Colonic mucosa (tissue), 4 donors: ENCODE data around the gene ANKRD33B. TPM values are rescaled to one million over a fixed set of nuclear protein-coding genes. Genes with fewer than 3 reads are reported as not detected.

Experiments used
- DNase-seq: peaks from one replicate; pipeline ENCODE4 v3.0.0-alpha.2; 2020
- H3K27ac ChIP-seq: fragments of 200-600 bp; one replicate; pipeline ENCODE4 v1.8.0; 2021
- H3K27me3 ChIP-seq: fragments of 200-600 bp; one replicate; pipeline ENCODE4 v1.8.0; 2021
- H3K36me3 ChIP-seq: fragments of 200-600 bp; one replicate; pipeline ENCODE4 v1.8.0; 2021
- H3K4me1 ChIP-seq: fragments of 200-600 bp; one replicate; pipeline ENCODE4 v1.8.0; 2021; ENCODE audit warnings: mild to moderate bottlenecking
- H3K4me3 ChIP-seq: fragments of 200-600 bp; one replicate; pipeline ENCODE4 v1.8.0; 2021
- H3K9ac ChIP-seq, 2 donors: one replicate each; pipeline ENCODE4 v1.7.0; 2013; ENCODE audit warnings: control low read depth in 2 of 2, low read depth in 2 of 2, low read length in 2 of 2
- H3K9me3 ChIP-seq: fragments of 200-600 bp; one replicate; pipeline ENCODE4 v1.8.0; 2021
- CTCF ChIP-seq: fragments of 200-600 bp; IDR thresholded peaks from one replicate; pipeline ENCODE4 v1.8.0; 2022; ENCODE audit warnings: antibody characterized with exemption, mild to moderate bottlenecking
- intact Hi-C: fragments of 100-400 bp; cut with DNase I; formaldehyde crosslinking; loops from one replicate; pipeline ENCODE4 v1.14.1; 2022
- total RNA-seq, 2 donors: library from RNA; stranded (reverse); fragmentation: NEBNext Ultra II Directional in 1 of 2; extraction: Animal tissue kit (Norgen Biotek cat#: 25700) in 1 of 2; gene quantifications; one replicate each; pipeline ENCODE4 v1.2.1, GENCODE V29; 2021
- donor health status: healthy.
- donor health status: DM: no; HTN: no; CAD: no.
- donor health status: DM: no; HTN: no; CAD: no.

ANKRD33B gene
- total RNA-seq, 2 donors from 2014 or later: 0.47 to 0.66 TPM

- TF ChIP-seq CTCF: no peak
- Histone ChIP-seq H3K9ac (no peak overlapping the region), H3K4me3 (no peak overlapping the region), H3K9me3 (no peaks in the 10 kb centered on the region), H3K27ac (no peak overlapping the region), H3K27me3 (no peaks in the 10 kb centered on the region), H3K36me3 (no peaks in the 10 kb centered on the region), H3K4me1 (no peaks in the 10 kb centered on the region)
- no peak for DNase-seq
- intact Hi-C loops: no loop called here
Observed at GRCh38 chr5:10644192-10644591, 80.3 kb downstream of the ANKRD33B start.

- intact Hi-C loops: no loop called here
- no peaks in the 10 kb centered on the region for H3K36me3 ChIP-seq
- no peaks in the 10 kb centered on the region for H3K9me3 ChIP-seq
- no peak for TF ChIP-seq CTCF
- no peak overlapping the region for H3K4me3 ChIP-seq
- H3K9ac ChIP-seq: no peak overlapping the region
- no peaks in the 10 kb centered on the region for H3K27me3 ChIP-seq
- no peaks in the 10 kb centered on the region for H3K4me1 ChIP-seq
- DNase-seq: no peak
- no peak overlapping the region for H3K27ac ChIP-seq
Observed at GRCh38 chr5:10645146-10645545, 81.3 kb downstream of the ANKRD33B start.

GRCh38 chr5:10645671-10646070 lies 81.8 kb downstream of the ANKRD33B start:
- no peak overlapping the region for H3K4me3 ChIP-seq
- intact Hi-C loops: no loop called here
- H3K9me3 ChIP-seq: no peaks in the 10 kb centered on the region
- no peak for DNase-seq
- H3K4me1 ChIP-seq: no peaks in the 10 kb centered on the region
- H3K27ac ChIP-seq: no peak overlapping the region
- H3K9ac ChIP-seq: no peak overlapping the region
- H3K36me3 ChIP-seq: no peaks in the 10 kb centered on the region
- TF ChIP-seq CTCF: no peak
- no peaks in the 10 kb centered on the region for H3K27me3 ChIP-seq

- H3K27ac ChIP-seq: no peak overlapping the region
- no peak for DNase-seq
- no peaks in the 10 kb centered on the region for H3K36me3 ChIP-seq
- H3K9ac ChIP-seq: no peak overlapping the region
- no peaks in the 10 kb centered on the region for H3K9me3 ChIP-seq
- no peak overlapping the region for H3K4me3 ChIP-seq
- intact Hi-C loops: no loop called here
- no peaks in the 10 kb centered on the region for H3K4me1 ChIP-seq
- H3K27me3 ChIP-seq: no peaks in the 10 kb centered on the region
- no peak for TF ChIP-seq CTCF
Observed at GRCh38 chr5:10647640-10648039, 83.8 kb downstream of the ANKRD33B start.

GRCh38 chr5:10648806-10649665 lies 85.2 kb downstream of the ANKRD33B start:
- Histone ChIP-seq H3K27me3 (no peaks in the 10 kb centered on the region), H3K9ac (no peak overlapping the region), H3K4me3 (no peak overlapping the region), H3K36me3 (no peaks in the 10 kb centered on the region), H3K27ac (no peak overlapping the region), H3K9me3 (no peaks in the 10 kb centered on the region), H3K4me1 (no peaks in the 10 kb centered on the region)
- DNase-seq: no peak
- intact Hi-C loops: no loop called here
- no peak for TF ChIP-seq CTCF
